IPS-NIHi11 (cell line): ENCODE measurements around the gene ETV3L.
"Not testable (repeated sequence)": the region's sequence is repeated elsewhere in the genome, so short reads cannot be mapped to it uniquely, and the experiment has no call there.

Experiments used
- DNase-seq: peaks from one replicate; pipeline ENCODE4 v3.0.0; 2012; ENCODE audit warnings: mixed read lengths, low spot score

ETV3L gene

DNA sequence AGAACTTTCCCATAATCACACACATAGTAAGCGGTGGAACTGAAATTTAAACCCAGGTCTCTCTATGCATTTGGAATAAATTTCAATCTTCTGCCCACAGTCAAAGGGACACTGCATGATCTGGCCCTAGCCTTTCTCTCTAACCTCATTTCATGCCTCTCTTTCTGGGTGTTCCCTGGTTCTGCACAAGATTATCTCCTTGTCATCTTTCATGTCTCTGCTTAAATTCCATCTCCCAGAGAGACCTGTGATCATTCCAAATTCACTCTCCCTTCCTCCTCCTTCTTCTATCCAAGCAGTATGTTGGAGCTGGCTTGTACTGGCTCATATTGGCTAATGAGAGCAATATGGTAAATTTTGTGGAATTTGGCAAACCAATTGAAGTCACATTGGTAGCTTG, 22.2 kb downstream of the ETV3L start:
- no peak for DNase-seq

DNA sequence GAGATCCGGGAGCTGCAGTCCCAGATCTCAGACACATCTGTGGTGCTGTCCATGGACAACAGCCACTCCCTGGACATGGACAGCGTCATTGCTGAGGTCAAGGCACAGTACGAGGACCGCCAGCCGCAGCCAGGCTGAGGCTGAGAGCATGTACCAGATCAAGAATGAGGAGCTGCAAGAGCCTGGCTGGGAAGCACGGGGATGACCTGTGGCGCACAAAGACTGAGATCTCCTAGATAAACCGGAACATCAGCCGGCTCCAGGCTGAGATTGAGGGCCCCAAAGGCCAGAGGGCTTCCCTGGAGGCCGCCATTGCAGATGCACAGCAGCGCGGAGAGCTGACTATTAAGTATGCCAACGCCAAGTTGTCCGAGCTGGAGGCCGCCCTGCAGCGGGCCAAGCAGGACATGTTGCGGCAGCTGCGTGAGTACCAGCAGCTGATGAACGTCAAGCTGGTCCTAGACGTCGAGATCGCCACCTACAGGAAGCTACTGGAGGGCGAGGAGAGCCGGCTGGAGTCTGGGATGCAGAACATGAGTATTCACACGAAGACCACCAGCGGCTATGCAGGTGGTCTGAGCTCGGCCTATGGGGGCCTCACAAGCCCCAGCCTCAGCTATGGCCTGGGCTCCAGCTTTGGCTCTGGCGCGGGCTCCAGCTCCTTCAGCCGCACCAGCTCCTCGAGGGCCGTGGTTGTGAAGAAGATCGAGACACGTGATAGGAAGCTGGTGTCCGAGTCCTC, 25.5 kb downstream of the ETV3L start:
- peak; percentile 69 for DNase-seq

GRCh38 chr1:157069601-157070000, 30.0 kb downstream of the ETV3L start:
- no peak for DNase-seq

DNA sequence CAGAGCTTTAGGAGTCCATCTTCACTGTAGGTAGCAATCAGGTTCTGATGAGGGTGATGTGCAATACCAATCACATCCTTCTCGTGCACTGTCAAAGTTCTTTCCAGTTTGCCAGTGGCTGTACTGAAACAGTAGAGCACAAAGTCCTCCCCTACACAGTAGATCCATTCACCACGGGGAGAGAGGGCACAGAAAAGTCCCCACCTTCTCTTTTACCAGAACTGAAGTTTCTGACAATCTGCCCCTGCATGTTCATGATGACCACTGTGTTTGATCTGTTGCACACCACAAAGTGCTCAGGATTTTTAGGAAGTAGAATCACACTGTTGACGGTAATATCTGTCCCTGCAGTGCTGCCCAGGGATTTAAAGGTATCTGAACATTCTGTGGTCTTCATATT, 40.4 kb downstream of the ETV3L start:
- DNase-seq, result not testable (repeated sequence)

DNA sequence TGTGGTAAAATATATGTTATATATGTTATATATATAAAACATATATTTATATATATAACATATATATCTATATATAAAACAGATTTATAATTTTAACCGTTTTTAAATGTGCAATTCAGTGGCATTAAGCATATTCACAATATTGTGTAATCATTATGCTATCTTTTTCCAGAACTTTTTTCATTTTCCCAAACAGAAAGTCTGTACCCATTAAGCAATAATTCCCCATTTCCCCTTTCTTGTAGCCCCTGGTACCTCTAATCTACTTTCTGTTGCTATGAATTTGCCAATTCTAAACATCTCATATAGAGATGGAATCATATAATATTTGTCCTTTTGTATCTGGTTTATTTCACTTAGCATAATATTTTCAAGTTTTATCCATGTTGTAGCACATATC, 43.3 kb downstream of the ETV3L start:
- DNase-seq, result no peak

DNA sequence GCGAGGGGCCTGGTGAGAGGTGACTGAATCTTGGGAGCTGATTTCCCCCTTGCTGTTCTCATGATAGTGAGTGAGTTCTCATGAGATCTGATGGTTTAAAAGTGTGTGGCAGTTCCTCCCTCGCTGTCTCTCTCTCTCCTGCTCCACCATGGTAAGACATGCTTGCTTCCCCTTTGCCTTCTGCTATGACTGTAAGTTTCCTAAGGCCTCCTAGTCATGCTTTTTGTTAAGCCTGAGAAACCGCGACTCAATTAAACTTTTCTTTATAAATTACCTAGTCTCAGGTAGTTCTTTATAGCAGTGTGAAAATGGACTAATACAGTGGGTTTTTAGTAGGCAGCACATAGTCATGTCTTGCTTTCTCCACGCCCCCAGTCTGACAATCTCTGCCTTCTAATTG, 43.9 kb downstream of the ETV3L start:
- DNase-seq, result not testable (repeated sequence)

DNA sequence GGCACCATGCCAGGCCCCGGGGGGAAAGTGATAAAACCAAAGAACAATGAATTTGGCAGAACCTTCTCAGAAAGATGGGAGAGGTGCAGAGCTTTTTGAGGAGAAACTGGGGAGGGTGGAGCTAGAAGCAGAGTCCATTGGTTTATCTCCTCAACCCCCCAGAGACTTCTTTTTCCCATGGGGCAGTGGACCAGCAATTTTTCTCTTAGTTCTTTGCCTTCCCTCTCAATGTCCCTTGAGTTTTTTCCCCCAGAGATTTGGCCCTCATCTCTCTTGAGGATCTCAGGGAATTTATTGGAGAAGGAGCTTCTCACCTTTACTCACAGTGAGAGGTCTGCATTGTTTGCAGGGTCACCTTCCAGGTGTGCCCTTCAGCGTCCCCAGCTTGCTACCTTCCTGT, 48.8 kb downstream of the ETV3L start:
- no peak for DNase-seq

DNA sequence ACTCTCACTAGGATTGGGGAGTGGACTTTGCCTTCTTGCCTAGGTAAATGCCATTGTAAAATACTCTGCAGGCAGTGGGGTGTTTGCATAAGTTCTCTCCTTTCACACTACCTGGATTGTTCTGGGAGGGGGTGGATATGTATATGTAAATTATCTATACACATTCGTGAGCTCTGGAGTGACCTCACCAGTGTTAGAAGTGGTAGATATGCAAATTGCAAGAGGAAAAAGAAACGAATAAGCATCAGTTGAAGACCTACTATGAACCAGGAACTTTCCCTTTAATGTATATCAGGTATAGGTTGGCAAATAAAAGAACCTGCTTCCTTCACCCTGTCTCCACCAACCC, 52.6 kb downstream of the ETV3L start:
- no peak for DNase-seq

- peak; percentile 94 for DNase-seq
Measured at GRCh38 chr1:157045250-157046218, 54.1 kb downstream of the ETV3L start, which contains the start of gene ARHGEF11. ARHGEF11 (minus strand) TSS chr1:157045742; CDS start chr1:157044330, 1,412 bp downstream.

GRCh38 chr1:157044326-157044725, 55.3 kb downstream of the ETV3L start:
- DNase-seq, result no peak

DNA sequence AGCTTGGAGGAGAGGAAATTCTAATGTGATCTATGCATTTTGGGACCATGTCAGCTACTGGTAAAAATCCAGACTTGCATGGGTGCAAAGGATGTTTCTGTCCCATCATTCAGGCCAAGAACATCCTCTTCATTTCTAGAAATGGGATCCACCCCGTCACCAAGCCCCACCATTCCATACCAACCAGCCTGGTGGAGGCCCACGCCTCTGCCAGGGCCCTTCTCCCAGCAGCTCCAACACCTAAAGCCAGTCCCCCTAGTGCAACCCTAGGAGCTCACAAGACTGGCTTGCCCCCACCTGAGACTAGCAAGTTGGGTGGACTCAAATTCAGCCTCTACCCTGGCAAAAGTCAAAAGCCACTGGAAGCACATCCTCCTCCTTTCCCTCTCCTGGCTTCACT, 55.9 kb downstream of the ETV3L start:
- no peak for DNase-seq

GRCh38 chr1:157042846-157043245, 56.8 kb downstream of the ETV3L start:
- DNase-seq, result no peak
